Measurements from ENCODE around the gene FAM168A. TPM values are rescaled to one million over a fixed set of nuclear protein-coding genes. Genes with fewer than 3 reads are reported as not detected.

The FAM168A gene
- total and polyA plus RNA-seq, 9 donors: 16.7 to 45.5 (median 39.5) TPM

- DNase-seq: no peak
- Histone ChIP-seq H3K27me3 (no peaks in the 10 kb centered on the region), H3K27ac (no peak overlapping the region), H3K9me3 (no peaks in the 10 kb centered on the region), H3K4me1 (ENCODE audit: insufficient read depth) (peaks cover 2% of the 10 kb centered on the region), H3K4me3 (no peak overlapping the region), H3K36me3 (no peaks in the 10 kb centered on the region)
- intact Hi-C loops (cut with DNase I): no loop called here
- 27 to 31% (median 28%) methylated on average over 2 of the region's 2 CpGs for WGBS, 3 donors
- no peak for TF ChIP-seq EP300 (IDR thresholded peaks at IDR 0.05)
- TF ChIP-seq POLR2A (IDR thresholded peaks at IDR 0.05): no peak
- TF ChIP-seq, protein P1, sequence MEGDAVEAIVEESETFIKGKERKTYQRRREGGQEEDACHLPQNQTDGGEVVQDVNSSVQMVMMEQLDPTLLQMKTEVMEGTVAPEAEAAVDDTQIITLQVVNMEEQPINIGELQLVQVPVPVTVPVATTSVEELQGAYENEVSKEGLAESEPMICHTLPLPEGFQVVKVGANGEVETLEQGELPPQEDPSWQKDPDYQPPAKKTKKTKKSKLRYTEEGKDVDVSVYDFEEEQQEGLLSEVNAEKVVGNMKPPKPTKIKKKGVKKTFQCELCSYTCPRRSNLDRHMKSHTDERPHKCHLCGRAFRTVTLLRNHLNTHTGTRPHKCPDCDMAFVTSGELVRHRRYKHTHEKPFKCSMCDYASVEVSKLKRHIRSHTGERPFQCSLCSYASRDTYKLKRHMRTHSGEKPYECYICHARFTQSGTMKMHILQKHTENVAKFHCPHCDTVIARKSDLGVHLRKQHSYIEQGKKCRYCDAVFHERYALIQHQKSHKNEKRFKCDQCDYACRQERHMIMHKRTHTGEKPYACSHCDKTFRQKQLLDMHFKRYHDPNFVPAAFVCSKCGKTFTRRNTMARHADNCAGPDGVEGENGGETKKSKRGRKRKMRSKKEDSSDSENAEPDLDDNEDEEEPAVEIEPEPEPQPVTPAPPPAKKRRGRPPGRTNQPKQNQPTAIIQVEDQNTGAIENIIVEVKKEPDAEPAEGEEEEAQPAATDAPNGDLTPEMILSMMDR (IDR thresholded peaks at IDR 0.05): no peak
These were observed 133.6 kb downstream of the FAM168A start for GRCh38 chr11:73464347-73464746.

GRCh38 chr11:73463359-73463758 is 134.6 kb downstream of the FAM168A start:
- intact Hi-C loops (cut with DNase I): no loop called here
- H3K36me3 ChIP-seq: no peaks in the 10 kb centered on the region
- 24 to 45% (median 32%) methylated on average over 2 of the region's 2 CpGs for WGBS, 3 donors
- no peak overlapping the region for H3K4me3 ChIP-seq
- no peak for DNase-seq
- TF ChIP-seq, protein P1 (IDR thresholded peaks at IDR 0.05): no peak
- TF ChIP-seq EP300 (IDR thresholded peaks at IDR 0.05) (no peak), POLR2A (IDR thresholded peaks at IDR 0.05) (no peak)
- H3K27ac ChIP-seq: no peak overlapping the region
- peaks cover 1% of the 10 kb centered on the region for H3K4me1 ChIP-seq (ENCODE audit: insufficient read depth)
- no peaks in the 10 kb centered on the region for H3K27me3 ChIP-seq
- H3K9me3 ChIP-seq: no peaks in the 10 kb centered on the region

GRCh38 chr11:73461964-73462363 is 135.9 kb downstream of the FAM168A start:
- DNase-seq: no peak
- H3K36me3 ChIP-seq: no peaks in the 10 kb centered on the region
- intact Hi-C loops (cut with DNase I): no loop called here
- no peak overlapping the region for H3K4me3 ChIP-seq
- TF ChIP-seq EP300 (IDR thresholded peaks at IDR 0.05) (no peak), POLR2A (IDR thresholded peaks at IDR 0.05) (no peak)
- TF ChIP-seq, protein P1 (IDR thresholded peaks at IDR 0.05): no peak
- WGBS, 3 donors: 67 to 77% (median 70%) methylated on average over 3 of the region's 3 CpGs
- peaks cover 1% of the 10 kb centered on the region for H3K4me1 ChIP-seq (ENCODE audit: insufficient read depth)
- no peaks in the 10 kb centered on the region for H3K9me3 ChIP-seq
- H3K27me3 ChIP-seq: no peaks in the 10 kb centered on the region
- no peak overlapping the region for H3K27ac ChIP-seq

DNA sequence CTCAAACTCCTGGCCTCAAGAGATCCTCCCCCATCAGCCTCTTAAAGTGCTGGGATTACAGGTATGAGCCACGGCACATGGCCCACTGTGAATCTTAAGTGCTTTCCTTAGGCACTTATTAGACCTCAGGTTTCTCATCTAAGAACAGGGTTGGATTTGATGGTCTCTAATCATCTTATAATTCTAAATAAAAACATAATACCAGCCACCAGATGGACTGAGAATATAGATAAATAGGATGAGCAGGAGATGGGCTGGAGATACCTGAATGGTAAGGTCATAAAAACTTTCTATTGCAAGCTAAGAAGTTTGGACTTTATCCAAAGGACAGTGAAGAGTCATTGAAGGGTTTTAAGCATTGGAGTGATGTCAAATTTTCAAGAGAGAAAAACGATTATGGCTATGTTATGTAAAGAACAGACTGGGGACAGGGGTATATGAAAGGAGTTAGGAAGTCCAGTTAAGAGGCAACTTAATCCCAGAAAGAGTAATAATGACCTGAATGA is 136.5 kb downstream of the FAM168A start:
- H3K4me1 ChIP-seq (ENCODE audit: insufficient read depth): peaks cover 1% of the 10 kb centered on the region
- H3K27ac ChIP-seq: no peak overlapping the region
- H3K27me3 ChIP-seq: no peaks in the 10 kb centered on the region
- intact Hi-C loops (cut with DNase I): no loop called here
- no peak for DNase-seq
- H3K9me3 ChIP-seq: no peaks in the 10 kb centered on the region
- WGBS, 3 donors: 53 to 55% (median 55%) methylated on average over 2 of the region's 2 CpGs
- no peak for TF ChIP-seq EP300 (IDR thresholded peaks at IDR 0.05)
- TF ChIP-seq, protein P1 (IDR thresholded peaks at IDR 0.05): no peak
- no peak for TF ChIP-seq POLR2A (IDR thresholded peaks at IDR 0.05)
- H3K36me3 ChIP-seq: no peaks in the 10 kb centered on the region
- no peak overlapping the region for H3K4me3 ChIP-seq

Measured in ovary (tissue), 9 donors.